HL-60/S4 treated with retinoic acid at 250 ng/mL for 4 days and 3 days (cell line): ENCODE data around the gene SGSM2.

ENCODE experiments used
- in situ Hi-C: fragments of 300-500 bp; cut with MboI; formaldehyde crosslinking; loops from 2 replicates; pipeline ENCODE4 v1.7.0; 2022; ENCODE audit warnings: low sequenced_read_pairs

SGSM2 gene

GRCh38 chr17:2397247-2398171, 60.2 kb downstream of the SGSM2 start:
- in situ Hi-C loops, result no loop called here

- in situ Hi-C loops, result no loop called here
Observed at GRCh38 chr17:2398182-2398581, 60.9 kb downstream of the SGSM2 start.

GRCh38 chr17:2398655-2399571, 61.6 kb downstream of the SGSM2 start:
- in situ Hi-C loops, result no loop called here

GRCh38 chr17:2399572-2400473, 62.5 kb downstream of the SGSM2 start:
- in situ Hi-C loops, result no loop called here

- in situ Hi-C loops, result no loop called here
Observed at GRCh38 chr17:2400474-2400866, 63.2 kb downstream of the SGSM2 start.

GRCh38 chr17:2400877-2401425, 63.6 kb downstream of the SGSM2 start, which contains the start of gene MNT:
Gene MNT (minus strand): TSS chr17:2401060. CDS start chr17:2400712, 348 bp downstream.
- in situ Hi-C loops, result no loop called here

DNA sequence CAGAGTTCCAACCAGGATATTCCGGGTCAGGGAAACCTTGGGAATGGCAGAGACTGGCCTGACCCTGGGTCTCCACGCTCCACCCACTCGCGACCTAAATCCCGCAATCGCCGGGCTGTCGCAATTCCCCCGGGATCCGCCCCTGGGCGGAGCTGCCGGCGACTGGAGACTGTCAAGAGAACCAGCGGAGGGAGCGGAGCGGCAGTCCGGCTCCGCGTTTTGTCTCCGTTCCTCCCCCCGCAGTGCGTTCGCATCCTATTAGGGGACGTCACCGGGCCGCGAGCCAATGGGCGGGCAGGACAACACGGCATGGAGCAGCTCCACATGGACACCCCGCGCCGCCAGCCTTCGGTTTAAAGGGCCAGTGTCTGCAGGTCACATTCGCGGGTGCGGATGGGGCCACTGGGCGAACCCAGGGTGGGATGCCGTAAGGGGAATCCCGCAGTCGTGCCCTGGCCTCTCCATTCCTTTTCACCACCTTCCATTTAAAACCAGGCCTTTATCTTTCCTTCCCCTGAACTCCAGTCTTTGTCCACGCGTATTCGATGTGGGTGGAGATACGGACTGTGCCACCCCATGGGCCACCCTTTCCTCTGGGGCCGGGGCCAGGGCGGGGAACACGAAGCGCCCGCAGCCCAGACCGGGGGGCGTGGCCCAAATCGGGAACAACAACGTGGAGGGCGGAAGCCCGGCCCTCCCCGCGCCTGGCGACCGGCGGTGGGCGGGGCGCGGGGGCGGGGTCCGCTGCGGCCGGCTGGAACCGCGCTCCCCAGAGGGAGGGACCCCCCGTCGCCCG, 64.3 kb downstream of the SGSM2 start:
- in situ Hi-C loops, result no loop called here

GRCh38 chr17:2402544-2402943, 65.2 kb downstream of the SGSM2 start:
- in situ Hi-C loops, result no loop called here

DNA sequence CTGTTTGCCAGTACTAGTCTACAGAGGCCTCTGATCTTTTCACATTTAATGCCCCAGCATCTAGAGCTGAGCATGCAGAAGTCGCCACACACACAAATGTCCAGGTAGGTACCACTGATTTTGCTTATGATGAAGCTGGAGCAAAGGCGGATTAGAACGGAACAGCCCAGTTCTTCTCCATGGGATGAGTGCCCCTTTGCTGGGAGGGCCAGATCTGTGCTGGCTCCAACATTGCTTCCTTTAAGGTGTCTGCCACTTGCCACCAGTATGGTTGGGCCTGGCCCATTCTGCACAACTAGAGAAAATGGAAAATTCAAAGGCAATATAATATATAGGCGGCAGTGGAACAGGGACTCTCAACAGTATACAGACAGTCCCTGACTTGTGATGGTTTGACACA, 65.7 kb downstream of the SGSM2 start:
- in situ Hi-C loops, result no loop called here

GRCh38 chr17:2405247-2405926, 68.1 kb downstream of the SGSM2 start:
- in situ Hi-C loops, result no loop called here

- in situ Hi-C loops, result no loop called here
Observed at GRCh38 chr17:2406271-2406902, 69.1 kb downstream of the SGSM2 start.

GRCh38 chr17:2406903-2407790, 69.8 kb downstream of the SGSM2 start:
- in situ Hi-C loops, result no loop called here

DNA sequence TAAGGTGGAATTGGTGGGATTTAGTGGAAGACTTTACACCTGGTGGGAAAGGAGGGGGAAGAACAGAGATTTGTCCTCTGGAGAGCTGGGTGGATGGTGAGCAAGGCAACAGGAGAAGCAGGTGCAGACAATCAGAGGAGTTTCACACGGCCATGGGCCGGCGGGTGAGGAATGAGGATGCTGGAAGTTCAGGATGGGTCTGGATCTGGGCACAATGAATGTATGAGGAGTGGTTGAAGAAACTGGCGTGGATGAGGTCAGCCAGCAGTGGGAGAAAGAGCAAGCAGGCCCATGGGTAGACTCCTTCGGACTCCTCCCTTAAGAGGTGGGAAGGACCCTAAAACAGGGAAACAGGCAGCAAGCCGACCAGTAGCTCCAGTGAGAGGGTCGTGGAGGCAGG, 73.7 kb downstream of the SGSM2 start:
- in situ Hi-C loops, result no loop called here

DNA sequence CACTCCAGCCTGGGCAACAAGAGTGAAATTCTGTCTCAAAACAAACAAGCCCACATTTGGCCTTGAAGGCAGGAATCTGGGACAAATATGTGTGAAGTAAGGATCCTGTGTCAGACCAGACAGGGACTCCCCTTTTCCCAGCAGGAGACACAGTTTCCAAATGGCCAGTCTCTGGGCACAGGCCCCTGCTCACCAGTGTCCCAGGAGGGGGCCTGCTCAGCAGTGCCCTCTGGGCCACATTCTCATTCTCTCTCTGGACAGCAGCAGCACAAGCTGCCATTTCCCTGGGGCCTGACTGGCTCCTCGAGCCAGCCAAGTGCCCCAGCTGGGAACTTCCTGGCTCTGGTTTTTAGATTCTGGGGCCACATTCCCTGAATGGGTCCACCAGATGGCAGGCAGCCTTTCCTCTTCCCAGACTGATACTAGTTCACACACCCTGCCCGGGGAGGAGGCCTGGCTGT, 75.3 kb downstream of the SGSM2 start:
- in situ Hi-C loops, result no loop called here

DNA sequence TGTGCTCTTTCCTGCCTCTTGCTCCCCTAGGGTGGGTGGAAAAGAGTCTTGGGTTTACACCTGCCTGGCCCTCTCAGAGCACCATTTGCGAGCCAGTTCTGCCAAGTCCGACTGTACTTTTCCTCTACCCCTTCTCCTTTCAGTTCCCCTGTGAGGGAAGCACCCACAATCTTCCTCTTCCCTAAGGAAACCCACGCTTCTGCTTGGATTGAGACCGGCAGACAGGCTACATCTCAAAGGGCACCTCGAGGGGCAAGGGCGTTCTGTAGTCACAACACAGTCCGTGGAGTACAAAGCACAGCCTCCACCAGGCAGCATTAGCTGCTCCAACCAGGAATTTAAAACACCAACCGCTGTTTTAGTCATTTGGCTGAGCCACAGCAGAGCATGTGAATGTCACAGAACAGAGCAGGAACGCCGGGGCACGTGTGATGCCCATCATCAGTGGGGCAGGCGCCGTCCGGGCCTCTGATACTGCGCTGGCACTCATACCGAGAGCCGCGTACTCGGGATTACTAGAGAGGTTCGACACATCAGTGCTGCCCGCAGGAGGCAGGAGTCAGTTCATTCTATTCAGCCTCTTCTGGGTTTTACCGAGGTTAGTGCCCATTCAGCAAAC, 77.3 kb downstream of the SGSM2 start:
- in situ Hi-C loops, result no loop called here

DNA sequence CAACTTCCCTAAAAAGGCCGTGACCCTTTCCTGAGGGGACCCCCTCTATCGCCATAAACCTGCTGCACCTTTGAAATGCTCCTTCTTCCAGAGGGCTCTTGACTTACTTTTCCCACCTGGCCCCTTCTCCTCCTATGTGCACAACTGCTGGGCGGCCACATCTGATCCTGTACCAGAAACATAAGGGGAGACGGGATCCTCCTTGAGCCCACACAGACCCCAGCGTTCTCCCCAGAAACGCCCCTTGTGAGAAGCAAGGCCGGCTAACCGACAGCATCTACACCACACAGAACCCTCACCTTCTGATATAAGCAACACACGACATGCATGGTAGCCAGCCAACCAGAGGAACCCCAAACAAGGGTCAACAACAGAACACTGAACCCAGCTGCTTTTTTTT, 77.8 kb downstream of the SGSM2 start:
- in situ Hi-C loops, result no loop called here
